GM21576 (cell line): ENCODE measurements around the gene SUMF1.
"Not testable (repeated sequence)": the region's sequence is repeated elsewhere in the genome, so short reads cannot be mapped to it uniquely, and the experiment has no call there.

ENCODE experiments used
- ATAC-seq: cut with Tn5 transposase; IDR thresholded peaks from one replicate; pipeline ENCODE4 v1.9.1; 2021; ENCODE audit warnings: mild to moderate bottlenecking, moderate library complexity; ENCODE audit not compliant: unreplicated experiment

The SUMF1 gene

DNA sequence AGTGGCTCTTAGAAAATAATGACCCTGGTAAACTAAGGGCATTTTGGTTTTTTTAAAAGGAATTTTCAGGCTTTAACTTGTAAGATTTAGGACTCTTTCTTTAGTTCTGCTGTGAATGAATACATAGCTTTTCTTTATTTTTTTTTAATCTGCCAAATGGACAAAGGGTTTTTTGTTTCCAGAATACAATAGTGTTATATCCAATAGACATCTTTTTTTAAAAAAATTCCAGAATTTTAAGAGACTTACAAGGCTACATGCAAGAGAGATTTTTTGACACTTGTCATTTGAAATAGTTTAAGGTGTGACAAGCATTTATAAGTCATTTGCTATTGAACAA, 125.8 kb downstream of the SUMF1 start:
- ATAC-seq, result no peak

- ATAC-seq, result no peak
Observed at GRCh38 chr3:4340411-4341335, 126.4 kb downstream of the SUMF1 start.

DNA sequence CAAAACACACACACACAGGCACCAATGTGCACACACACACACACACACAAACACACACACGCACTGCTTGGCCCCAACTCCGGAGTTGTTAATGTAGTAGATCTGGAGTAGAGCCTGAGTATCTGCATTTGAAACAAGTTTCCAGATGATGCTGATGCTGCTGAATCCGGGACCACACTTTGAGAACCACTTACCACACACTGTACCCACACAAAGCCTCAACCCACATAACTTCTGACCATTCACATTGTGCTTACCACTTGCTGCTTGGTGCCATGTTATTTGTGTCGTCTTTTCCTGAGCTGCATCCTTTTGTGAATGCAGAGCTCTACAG, 127.0 kb downstream of the SUMF1 start:
- ATAC-seq, result no peak

DNA sequence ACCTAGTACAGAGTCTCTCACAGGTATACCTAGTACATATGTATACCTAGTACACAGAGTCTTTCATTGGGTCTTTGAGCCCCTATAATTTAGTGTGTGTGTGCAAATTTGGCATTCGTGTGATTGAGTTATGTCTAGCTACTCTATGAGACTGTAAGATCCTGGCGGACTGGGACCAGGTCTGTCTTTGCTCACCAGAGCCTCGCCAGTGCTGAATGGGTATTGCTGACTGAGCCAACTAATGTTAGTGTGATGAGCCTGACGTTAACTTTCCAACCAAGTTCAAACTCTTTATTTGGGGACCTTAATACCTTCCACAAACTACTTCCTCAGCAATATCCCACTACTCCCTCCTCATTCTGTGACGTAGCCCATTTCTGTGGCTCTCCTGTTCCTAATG, 128.3 kb downstream of the SUMF1 start:
- no peak for ATAC-seq

DNA sequence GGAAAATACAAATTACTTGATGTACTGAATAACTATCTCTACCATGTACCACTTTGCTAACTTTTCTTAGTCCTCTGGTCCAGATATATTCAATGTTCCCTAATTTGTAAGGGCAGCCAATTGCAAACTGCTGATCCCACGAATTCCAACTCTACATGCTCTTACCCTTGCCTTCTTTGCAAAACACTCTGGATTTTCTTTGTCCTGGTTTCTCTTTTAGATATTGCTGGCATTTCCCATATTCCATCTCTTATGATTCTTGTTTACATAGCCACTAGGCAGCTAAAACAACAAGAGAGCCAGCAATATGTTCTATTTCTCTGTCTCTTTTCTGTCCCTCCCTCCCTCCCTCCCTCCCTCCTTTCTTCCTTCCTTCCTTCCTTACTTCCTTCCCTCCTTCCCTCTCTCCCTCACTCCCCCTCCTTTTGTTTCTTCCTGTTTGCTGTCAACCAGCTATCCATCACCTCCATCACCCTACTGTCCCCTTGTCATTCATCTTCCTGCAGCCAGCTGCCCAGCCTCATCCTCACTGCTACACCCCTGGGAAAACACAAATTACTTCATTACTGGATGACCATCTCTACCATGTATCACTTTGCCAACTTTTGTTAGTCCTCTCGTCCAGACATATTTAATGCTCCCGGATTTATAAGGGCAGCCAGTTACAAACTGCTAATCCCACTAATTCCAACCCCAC, 130.1 kb downstream of the SUMF1 start:
- ATAC-seq, result no peak

GRCh38 chr3:4335840-4336562, 131.1 kb downstream of the SUMF1 start:
- no peak for ATAC-seq

GRCh38 chr3:4334548-4334947, 132.5 kb downstream of the SUMF1 start:
- no peak for ATAC-seq

- ATAC-seq, result no peak
Observed at GRCh38 chr3:4332991-4333390, 134.1 kb downstream of the SUMF1 start.

GRCh38 chr3:4332574-4332973, 134.5 kb downstream of the SUMF1 start:
- ATAC-seq, result no peak

- no peak for ATAC-seq
Observed at GRCh38 chr3:4332111-4332510, 135.0 kb downstream of the SUMF1 start.

- ATAC-seq, result not testable (repeated sequence)
Observed at GRCh38 chr3:4329806-4330205, 137.3 kb downstream of the SUMF1 start.

DNA sequence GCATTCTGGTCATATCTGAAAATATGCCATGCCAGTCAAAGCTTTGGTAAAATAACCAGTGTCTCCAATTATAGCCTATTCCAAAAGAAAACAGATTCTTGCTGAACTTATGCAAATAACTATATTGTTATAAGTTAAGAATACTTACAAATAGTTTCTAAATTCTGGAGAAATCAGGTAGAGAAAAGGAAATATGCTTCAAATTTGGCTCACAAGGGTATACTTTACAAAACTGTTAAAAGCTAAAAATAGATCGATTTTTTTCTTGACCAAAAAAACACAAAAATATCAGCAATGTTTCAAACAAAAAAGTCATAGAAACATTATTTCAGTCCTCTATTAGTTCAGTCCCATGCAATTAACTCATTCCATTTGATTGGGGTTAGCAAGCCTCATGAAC, 140.2 kb downstream of the SUMF1 start:
- ATAC-seq, result no peak

GRCh38 chr3:4323246-4324027, 143.6 kb downstream of the SUMF1 start:
- no peak for ATAC-seq

DNA sequence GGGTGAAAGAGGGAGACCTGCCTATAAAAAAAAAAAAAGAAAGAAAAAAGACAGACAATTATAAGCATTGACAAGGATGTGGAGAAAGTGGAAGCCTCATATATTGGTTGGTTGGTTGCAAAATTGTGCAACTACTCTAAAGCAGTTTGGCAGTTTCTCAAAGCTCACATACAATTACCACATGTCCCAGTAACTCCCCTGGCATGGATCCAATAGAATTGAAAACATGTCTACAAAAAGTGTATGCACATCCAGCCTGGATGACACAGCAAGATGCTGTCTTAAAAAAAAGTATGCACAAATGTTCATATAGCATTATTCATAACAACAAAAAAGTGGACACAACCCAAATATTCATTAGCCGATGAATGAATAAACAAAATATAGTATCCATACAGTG, 144.4 kb downstream of the SUMF1 start:
- ATAC-seq, result no peak

DNA sequence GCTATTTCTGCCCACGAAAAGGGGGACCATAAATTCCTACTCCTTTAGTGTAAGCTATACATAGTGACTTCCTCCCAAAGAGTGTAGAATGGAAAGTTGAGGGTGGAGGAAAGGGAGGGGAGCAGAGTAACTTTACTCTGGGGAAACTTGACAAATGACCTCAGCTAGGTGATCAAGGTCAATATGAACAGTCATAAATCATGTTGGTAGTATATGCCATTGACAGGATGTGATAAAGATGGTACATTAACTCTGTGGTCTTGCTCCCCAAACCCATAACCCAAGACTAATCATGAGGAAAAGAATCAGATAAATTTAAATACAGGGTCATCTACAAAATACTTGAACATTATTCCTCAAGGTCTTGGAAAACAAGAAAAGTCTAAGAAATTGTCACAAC, 145.3 kb downstream of the SUMF1 start:
- no peak for ATAC-seq

GRCh38 chr3:4320096-4320911, 146.8 kb downstream of the SUMF1 start:
- no peak for ATAC-seq

GRCh38 chr3:4314688-4315087, 152.4 kb downstream of the SUMF1 start:
- no peak for ATAC-seq

GRCh38 chr3:4313606-4314293, 153.3 kb downstream of the SUMF1 start:
- ATAC-seq, result no peak

- no peak for ATAC-seq
Observed at GRCh38 chr3:4311496-4311895, 155.6 kb downstream of the SUMF1 start.
